CD4-positive, alpha-beta T cell (primary cell): ENCODE results near the gene GOLPH3L. TPM values are rescaled to one million over a fixed set of nuclear protein-coding genes. Genes with fewer than 3 reads are reported as not detected.

Source experiments
- ATAC-seq: fragments of 200-7000 bp; cut with Tn5 transposase; one replicate; pipeline ENCODE4 v1.10.0; 2022; ENCODE audit warnings: mild to moderate bottlenecking; ENCODE audit not compliant: poor library complexity
- CTCF ChIA-PET: fragments of 350-600 bp; sonication (Branson Sonifier 250); formaldehyde crosslinking; loops from one replicate; lab custom pipeline; 2021; ENCODE audit warnings: antibody characterized with exemption, inconsistent platforms; lab: Charles Lee
- POLR2A ChIA-PET: fragments of 350-600 bp; sonication (Branson Sonifier 250); formaldehyde crosslinking; loops from one replicate; lab custom pipeline; 2021; ENCODE audit warnings: antibody characterized with exemption, inconsistent platforms; lab: Charles Lee
- DNase-seq, 14 experiments: peaks; one replicate each; pipeline ENCODE4 v3.0.0-alpha.2; 2013 to 2020; ENCODE audit warnings: mixed read lengths in 2 of 14
- H3K27ac ChIP-seq, 2 donors: one replicate each; pipeline versions ENCODE4 v1.5.1 to v1.7.0; 2013; ENCODE audit warnings: low read length in 2 of 2, low read depth in 1 of 2, mild to moderate bottlenecking in 1 of 2
- H3K27me3 ChIP-seq, 2 experiments: 1 replicate in 1 of 2; 2 replicates in 1 of 2; pipeline versions ENCODE4 v1.6.1 to v1.7.0; 2013; ENCODE audit warnings: low read length in 2 of 2, control low read depth in 1 of 2, mild to moderate bottlenecking in 1 of 2, moderate library complexity in 1 of 2; ENCODE audit not compliant: insufficient read depth in 2 of 2, control insufficient read depth in 1 of 2
- H3K36me3 ChIP-seq: one replicate; pipeline ENCODE4 v1.6.1; 2013; ENCODE audit warnings: low read length, control low read depth; ENCODE audit not compliant: insufficient read depth
- H3K4me1 ChIP-seq: one replicate; pipeline ENCODE4 v1.6.1; 2013; ENCODE audit warnings: low read length, control low read depth; ENCODE audit not compliant: insufficient read depth
- H3K4me3 ChIP-seq: one replicate; pipeline ENCODE4 v1.5.1; 2013; ENCODE audit warnings: mild to moderate bottlenecking, low read length, moderate library complexity
- H3K9me3 ChIP-seq, 2 experiments: 1 replicate in 1 of 2; 2 replicates in 1 of 2; pipeline versions ENCODE4 v1.6.1 to v1.7.0; 2013; ENCODE audit warnings: low read length in 2 of 2, mild to moderate bottlenecking in 2 of 2, control low read depth in 1 of 2, moderate library complexity in 1 of 2; ENCODE audit not compliant: control insufficient read depth in 1 of 2, insufficient read depth in 1 of 2
- H3K27ac Mint-ChIP-seq: one replicate; pipeline ENCODE4 v1.8.0; 2020; ENCODE audit warnings: mixed read lengths
- H3K27me3 Mint-ChIP-seq: one replicate; pipeline ENCODE4 v1.8.0; 2021; ENCODE audit warnings: mixed read lengths
- H3K36me3 Mint-ChIP-seq: one replicate; pipeline ENCODE4 v1.8.0; 2021; ENCODE audit warnings: low read depth, mixed read lengths
- H3K4me1 Mint-ChIP-seq: one replicate; pipeline ENCODE4 v1.8.0; 2021; ENCODE audit warnings: low read depth, mixed read lengths
- H3K4me3 Mint-ChIP-seq: one replicate; pipeline ENCODE4 v1.8.0; 2020; ENCODE audit warnings: mild to moderate bottlenecking, mixed read lengths
- H3K9me3 Mint-ChIP-seq: one replicate; pipeline ENCODE4 v1.8.0; 2020; ENCODE audit warnings: mixed read lengths
- CTCF ChIP-seq: fragments of 200-600 bp; IDR thresholded peaks from one replicate; pipeline ENCODE4 v1.8.0; 2022; ENCODE audit warnings: antibody characterized with exemption, mild to moderate bottlenecking
- intact Hi-C, 2 experiments: fragments of 100-400 bp; cut with DNase I in 1 of 2; cut with micrococcal nuclease in 1 of 2; formaldehyde crosslinking; loops; one replicate each; pipeline versions ENCODE4 v1.15.1 to v1.9.0; 2023 to 2025; cut with DNase I, micrococcal nuclease
- total RNA-seq, 174 experiments: library from RNA in 2 of 174; stranded (reverse) in 2 of 174; gene quantifications; one replicate each; pipeline ENCODE4 v1.2.3 and lab custom pipeline; 2021 to 2026

GOLPH3L gene
- total RNA-seq, 2 experiments from 2014 or later: 2.4 to 2.6 TPM

- H3K9me3 ChIP-seq: no peaks in the 10 kb centered on the region
- H3K27me3 ChIP-seq: no peaks in the 10 kb centered on the region
- intact Hi-C loops: loop anchor here in 1 of 2 experiments (10.0 kb wide), 1 partner anchor 632 kb away; the partner anchor contains the start of gene PI4KB
- ATAC-seq (no peak), DNase-seq (no peak)
- ChIA-PET CTCF (interaction anchor here (1.3 kb wide), 2 partner anchors 8 to 132 kb away, joined by 3 to 5 read pairs; no protein-coding TSS in a partner anchor), POLR2A (no interaction called here)
- no peak overlapping the region for H3K27ac Mint-ChIP-seq
- H3K36me3 Mint-ChIP-seq: peaks cover 82% of the 10 kb centered on the region
- TF ChIP-seq CTCF: no peak
- H3K4me3 ChIP-seq: no peak overlapping the region
- no peaks in the 10 kb centered on the region for H3K9me3 Mint-ChIP-seq
- H3K27ac ChIP-seq: no peak overlapping the region
- peaks cover 50% of the 10 kb centered on the region for H3K4me1 Mint-ChIP-seq
- H3K27me3 Mint-ChIP-seq: no peaks in the 10 kb centered on the region
- H3K4me3 Mint-ChIP-seq: no peak overlapping the region
- peaks cover 44% of the 10 kb centered on the region for H3K36me3 ChIP-seq
- H3K4me1 ChIP-seq: no peaks in the 10 kb centered on the region
Measured at GRCh38 chr1:150692720-150693119, 4.2 kb downstream of the GOLPH3L start.

GRCh38 chr1:150688763-150689162 lies 8.2 kb downstream of the GOLPH3L start:
- no peaks in the 10 kb centered on the region for H3K27me3 ChIP-seq
- no peak overlapping the region for H3K4me3 ChIP-seq
- CTCF ChIA-PET: no interaction called here
- intact Hi-C loops: no loop called here
- Mint-ChIP-seq H3K4me1 (peaks cover 26% of the 10 kb centered on the region), H3K36me3 (peaks cover 59% of the 10 kb centered on the region), H3K27ac (no peak overlapping the region), H3K4me3 (no peak overlapping the region), H3K9me3 (no peaks in the 10 kb centered on the region), H3K27me3 (no peaks in the 10 kb centered on the region)
- no peak for DNase-seq
- H3K4me1 ChIP-seq: peaks cover 10% of the 10 kb centered on the region
- TF ChIP-seq CTCF: no peak
- POLR2A ChIA-PET: no interaction called here
- H3K27ac ChIP-seq: no peak overlapping the region
- no peak for ATAC-seq
- no peaks in the 10 kb centered on the region for H3K9me3 ChIP-seq
- peaks cover 39% of the 10 kb centered on the region for H3K36me3 ChIP-seq

- Histone ChIP-seq H3K4me3 (no peak overlapping the region), H3K36me3 (peaks cover 35% of the 10 kb centered on the region), H3K27ac (no peak overlapping the region), H3K9me3 (no peaks in the 10 kb centered on the region), H3K4me1 (peaks cover 10% of the 10 kb centered on the region), H3K27me3 (no peaks in the 10 kb centered on the region)
- ChIA-PET CTCF (no interaction called here), POLR2A (interaction anchor here (1.1 to 1.4 kb wide), 3 partner anchors 11 to 123 kb away, joined by 3 to 5 read pairs (median 3); partner anchors contain the start of genes ENSA and GOLPH3L)
- H3K36me3 Mint-ChIP-seq: peaks cover 52% of the 10 kb centered on the region
- H3K4me1 Mint-ChIP-seq: peaks cover 19% of the 10 kb centered on the region
- H3K27me3 Mint-ChIP-seq: no peaks in the 10 kb centered on the region
- DNase-seq (no peak), ATAC-seq (no peak)
- no peak overlapping the region for H3K27ac Mint-ChIP-seq
- intact Hi-C loops: no loop called here
- H3K4me3 Mint-ChIP-seq: no peak overlapping the region
- no peak for TF ChIP-seq CTCF
- no peaks in the 10 kb centered on the region for H3K9me3 Mint-ChIP-seq
Measured at GRCh38 chr1:150686275-150686674, 10.7 kb downstream of the GOLPH3L start.
